OCI-LY3 (cell line): ENCODE results near the gene EPAS1.

Experiments used
- CTCF ChIP-seq: fragments of 200-600, 300-600 bp; sonication (generic); IDR thresholded peaks from 2 replicates; pipeline ENCODE4 v1.5.1; 2014; ENCODE audit warnings: antibody characterized with exemption, low read length, low read depth
- EZH2phosphoT487 ChIP-seq: fragments of 200-600 bp; shearing (Covaris generic); IDR thresholded peaks from 2 replicates; pipeline ENCODE4 v1.6.1; 2018; ENCODE audit warnings: antibody characterized with exemption, mixed run types, low read depth

- no peak for TF ChIP-seq CTCF
- no peak for TF ChIP-seq EZH2phosphoT487
These were observed 14.5 kb downstream of the EPAS1 start for GRCh38 chr2:46311651-46312223.
